Mesendoderm (in vitro differentiated cells): Measurements from ENCODE around the gene TTC32.

Experiments used
- DNase-seq: peaks from one replicate; pipeline ENCODE4 v3.0.0; 2013
- H2AK5ac ChIP-seq: 2 replicates; pipeline ENCODE4 v1.6.1; 2013; ENCODE audit warnings: low read length, inconsistent platforms
- H2BK120ac ChIP-seq: 2 replicates; pipeline ENCODE4 v1.6.1; 2013; ENCODE audit warnings: low read depth, mild to moderate bottlenecking, low read length, moderate library complexity, mixed read lengths
- H2BK15ac ChIP-seq: replicated peaks from 2 replicates; pipeline ENCODE4 v1.6.1; 2013; ENCODE audit warnings: low read depth, mild to moderate bottlenecking, moderate library complexity
- H2BK5ac ChIP-seq: 2 replicates; pipeline ENCODE4 v1.6.1; 2013; ENCODE audit warnings: low read length, inconsistent platforms
- H3K18ac ChIP-seq: 2 replicates; pipeline ENCODE4 v1.6.1; 2013; ENCODE audit warnings: mild to moderate bottlenecking, low read length, mixed read lengths
- H3K23ac ChIP-seq: one replicate; pipeline ENCODE4 v1.6.1; 2013; ENCODE audit warnings: low read length
- H3K27ac ChIP-seq: 2 replicates; pipeline ENCODE4 v1.5.1; 2013; ENCODE audit warnings: low read depth, mild to moderate bottlenecking, inconsistent platforms, low read length, moderate library complexity
- H3K27me3 ChIP-seq: 2 replicates; pipeline ENCODE4 v1.6.1; 2013; ENCODE audit warnings: low read length, control low read depth, mild to moderate bottlenecking, inconsistent platforms; ENCODE audit not compliant: insufficient read depth, poor library complexity
- H3K36me3 ChIP-seq: 2 replicates; pipeline ENCODE4 v1.6.1; 2013; ENCODE audit warnings: low read length, inconsistent platforms; ENCODE audit not compliant: control insufficient read depth, insufficient read depth
- H3K4ac ChIP-seq: one replicate; pipeline ENCODE4 v1.6.1; 2013; ENCODE audit warnings: low read depth, mild to moderate bottlenecking, low read length, moderate library complexity
- H3K4me1 ChIP-seq: 2 replicates; pipeline ENCODE4 v1.6.1; 2013; ENCODE audit warnings: low read depth, low read length, inconsistent platforms; ENCODE audit not compliant: control insufficient read depth
- H3K4me2 ChIP-seq: 2 replicates; pipeline ENCODE4 v1.6.1; 2013; ENCODE audit warnings: low read length
- H3K4me3 ChIP-seq: 2 replicates; pipeline ENCODE4 v1.5.1; 2013; ENCODE audit warnings: mild to moderate bottlenecking, low read length
- H3K56ac ChIP-seq: one replicate; pipeline ENCODE4 v1.6.1; 2013; ENCODE audit warnings: low read length
- H3K79me1 ChIP-seq: 2 replicates; pipeline ENCODE4 v1.6.1; 2013; ENCODE audit warnings: low read length, inconsistent platforms
- H3K79me2 ChIP-seq: 2 replicates; pipeline ENCODE4 v1.6.1; 2013; ENCODE audit warnings: mild to moderate bottlenecking, low read length; ENCODE audit not compliant: control insufficient read depth, insufficient read depth
- H3K9ac ChIP-seq: 2 replicates; pipeline ENCODE4 v1.6.1; 2013; ENCODE audit warnings: low read length, inconsistent platforms
- H4K5ac ChIP-seq: one replicate; pipeline ENCODE4 v1.6.1; 2013; ENCODE audit warnings: low read length
- H4K8ac ChIP-seq: one replicate; pipeline ENCODE4 v1.6.1; 2013; ENCODE audit warnings: low read depth, mild to moderate bottlenecking, control low read depth, low read length, moderate library complexity
- WGBS: extraction: QIAGEN DNeasy Blood & Tissue Kit; methylation state at CpG from one replicate; pipeline ENCODE4 v1.1.7; 2013; ENCODE audit warnings: low lambda C conversion rate, missing lambda C conversion rate; ENCODE audit not compliant: insufficient coverage; ENCODE audit errors: extremely low coverage; 5-methylcytosine and 5-hydroxymethylcytosine counted together

Gene TTC32

GRCh38 chr2:19911808-19912509, 10.2 kb upstream of the TTC32 start:
- no peak overlapping the region for H3K4ac ChIP-seq
- no peaks in the 10 kb centered on the region for H3K79me1 ChIP-seq
- H3K4me3 ChIP-seq = no peak overlapping the region
- H3K56ac ChIP-seq = no peak overlapping the region
- H2BK5ac ChIP-seq = no peak overlapping the region
- H3K27me3 ChIP-seq = no peaks in the 10 kb centered on the region
- H3K27ac ChIP-seq = no peak overlapping the region
- H3K9ac ChIP-seq = no peak overlapping the region
- H3K36me3 ChIP-seq = no peaks in the 10 kb centered on the region
- H3K18ac ChIP-seq = no peak overlapping the region
- no peaks in the 10 kb centered on the region for H3K79me2 ChIP-seq
- H2BK120ac ChIP-seq = no peak overlapping the region
- no peak overlapping the region for H4K8ac ChIP-seq
- no peak overlapping the region for H3K23ac ChIP-seq
- WGBS = no CpG with 5 or more reads among the region's 9 CpGs
- H3K4me2 ChIP-seq = no peak overlapping the region
- no peak overlapping the region for H2BK15ac ChIP-seq
- H2AK5ac ChIP-seq = no peak overlapping the region
- H3K4me1 ChIP-seq = no peaks in the 10 kb centered on the region
- peak; percentile 47 for DNase-seq
- H4K5ac ChIP-seq = no peak overlapping the region

- peak overlapping the region; percentile 36 for H3K4ac ChIP-seq
- H3K27ac ChIP-seq = peak overlapping the region; percentile 64
- peaks cover 8% of the 10 kb centered on the region for H3K79me1 ChIP-seq
- H3K9ac ChIP-seq = peak overlapping the region; percentile 98
- H3K36me3 ChIP-seq = no peaks in the 10 kb centered on the region
- no peak overlapping the region for H3K23ac ChIP-seq
- H2BK15ac ChIP-seq = no peak overlapping the region
- H2AK5ac ChIP-seq = no peak overlapping the region
- peak overlapping the region; percentile 92 for H3K4me2 ChIP-seq
- no peak for DNase-seq
- peak overlapping the region; percentile 69 for H2BK5ac ChIP-seq
- no peak overlapping the region for H4K5ac ChIP-seq
- WGBS = no CpG with 5 or more reads among the region's 21 CpGs
- no peaks in the 10 kb centered on the region for H3K4me1 ChIP-seq
- H2BK120ac ChIP-seq = no peak overlapping the region
- H3K4me3 ChIP-seq = peak overlapping the region; percentile 91
- peak overlapping the region; percentile 42 for H3K18ac ChIP-seq
- H3K79me2 ChIP-seq = peaks cover 7% of the 10 kb centered on the region
- no peak overlapping the region for H4K8ac ChIP-seq
- H3K56ac ChIP-seq = peak overlapping the region; percentile 100
- H3K27me3 ChIP-seq = no peaks in the 10 kb centered on the region
Measured at GRCh38 chr2:19902216-19902740, 495 bp upstream of the TTC32 start.

GRCh38 chr2:19900931-19901441, 797 bp downstream of the TTC32 start:
- no peaks in the 10 kb centered on the region for H3K36me3 ChIP-seq
- no peak overlapping the region for H4K5ac ChIP-seq
- H3K9ac ChIP-seq = peak overlapping the region; percentile 98
- peak overlapping the region; percentile 15 for H3K23ac ChIP-seq
- WGBS = no CpG with 5 or more reads among the region's 26 CpGs
- peak overlapping the region; percentile 100 for H3K56ac ChIP-seq
- H3K4me2 ChIP-seq = peak overlapping the region; percentile 3
- peak overlapping the region; percentile 91 for H3K4me3 ChIP-seq
- no peak overlapping the region for H2BK15ac ChIP-seq
- no peak overlapping the region for H2AK5ac ChIP-seq
- peak; percentile 45 for DNase-seq
- H3K79me1 ChIP-seq = peaks cover 8% of the 10 kb centered on the region
- no peak overlapping the region for H2BK120ac ChIP-seq
- peak overlapping the region; percentile 51 for H2BK5ac ChIP-seq
- H3K4me1 ChIP-seq = no peaks in the 10 kb centered on the region
- H3K27ac ChIP-seq = no peak overlapping the region
- H3K18ac ChIP-seq = peak overlapping the region; percentile 35
- H4K8ac ChIP-seq = no peak overlapping the region
- H3K27me3 ChIP-seq = no peaks in the 10 kb centered on the region
- no peak overlapping the region for H3K4ac ChIP-seq
- peaks cover 7% of the 10 kb centered on the region for H3K79me2 ChIP-seq

GRCh38 chr2:19899985-19900930, 1.5 kb downstream of the TTC32 start:
- no peak for DNase-seq
- peak overlapping the region; percentile 61 for H3K56ac ChIP-seq
- no CpG with 5 or more reads among the region's 11 CpGs for WGBS

GRCh38 chr2:19898592-19899329, 3.0 kb downstream of the TTC32 start:
- no peaks in the 10 kb centered on the region for H3K4me1 ChIP-seq
- no peak overlapping the region for H3K18ac ChIP-seq
- no peak overlapping the region for H3K4me2 ChIP-seq
- H3K27me3 ChIP-seq = no peaks in the 10 kb centered on the region
- no peak overlapping the region for H2BK120ac ChIP-seq
- no peak overlapping the region for H4K8ac ChIP-seq
- H4K5ac ChIP-seq = no peak overlapping the region
- H3K9ac ChIP-seq = no peak overlapping the region
- no peak overlapping the region for H3K27ac ChIP-seq
- no peak overlapping the region for H2BK15ac ChIP-seq
- no peak overlapping the region for H3K4ac ChIP-seq
- peaks cover 8% of the 10 kb centered on the region for H3K79me1 ChIP-seq
- no peak overlapping the region for H3K4me3 ChIP-seq
- no CpG with 5 or more reads among the region's 7 CpGs for WGBS
- H3K79me2 ChIP-seq = peaks cover 7% of the 10 kb centered on the region
- no peak overlapping the region for H3K56ac ChIP-seq
- no peak overlapping the region for H2AK5ac ChIP-seq
- DNase-seq = no peak
- peak overlapping the region; percentile 25 for H3K23ac ChIP-seq
- H2BK5ac ChIP-seq = no peak overlapping the region
- no peaks in the 10 kb centered on the region for H3K36me3 ChIP-seq

More at GRCh38 chr2:19899985-19900930, 1.5 kb downstream of the TTC32 start:
- H3K23ac ChIP-seq = no peak overlapping the region
- no peak overlapping the region for H4K5ac ChIP-seq
- H3K9ac ChIP-seq = peak overlapping the region; percentile 98
- no peak overlapping the region for H4K8ac ChIP-seq
- no peak overlapping the region for H3K4ac ChIP-seq
- peaks cover 8% of the 10 kb centered on the region for H3K79me1 ChIP-seq
- no peaks in the 10 kb centered on the region for H3K36me3 ChIP-seq
- H3K4me3 ChIP-seq = no peak overlapping the region
- peak overlapping the region; percentile 3 for H3K4me2 ChIP-seq
- no peak overlapping the region for H3K27ac ChIP-seq
- H3K4me1 ChIP-seq = no peaks in the 10 kb centered on the region
- no peak overlapping the region for H2AK5ac ChIP-seq
- H3K79me2 ChIP-seq = peaks cover 7% of the 10 kb centered on the region
- no peak overlapping the region for H2BK15ac ChIP-seq
- H3K27me3 ChIP-seq = no peaks in the 10 kb centered on the region
- H3K18ac ChIP-seq = no peak overlapping the region
- no peak overlapping the region for H2BK5ac ChIP-seq
- no peak overlapping the region for H2BK120ac ChIP-seq
